ENCODE measurements around the gene CD200. TPM values are rescaled to one million over a fixed set of nuclear protein-coding genes. Genes with fewer than 3 reads are reported as not detected.
A peak's percentile ranks its signal among the peaks of the same experiment; 100 is the strongest.

The CD200 gene
- total and polyA plus RNA-seq, 2 experiments from 2014 or later: 51.9 to 65.0 TPM

DNA sequence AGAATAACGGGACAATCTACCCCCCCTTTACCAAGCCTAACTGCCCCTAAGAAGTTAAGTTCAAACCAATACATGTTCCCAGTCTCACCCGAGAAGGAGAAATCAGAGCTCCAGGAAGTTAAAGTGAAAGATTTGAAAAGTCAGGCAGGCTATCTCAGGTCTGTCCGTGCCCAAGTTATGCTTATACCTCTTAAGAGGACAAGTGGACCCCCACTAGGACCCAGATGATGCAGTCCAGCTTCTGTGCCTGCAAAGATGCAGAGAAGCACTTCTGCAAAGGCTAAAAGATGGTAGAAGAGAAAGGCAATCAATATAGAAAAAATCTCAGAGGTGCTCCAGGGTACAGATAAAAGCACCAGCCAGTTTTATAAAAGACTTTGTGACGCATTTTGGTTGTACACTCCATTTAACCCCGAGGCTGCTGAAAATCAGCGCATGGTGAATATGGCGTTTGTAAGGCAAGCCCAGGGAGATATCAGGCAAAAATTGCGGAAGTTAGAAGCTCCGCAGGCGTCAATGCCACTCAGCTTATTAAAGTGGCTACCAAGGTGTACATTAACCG lies 29.1 kb upstream of the CD200 start:
- no peaks in the 10 kb centered on the region for H3K36me3 ChIP-seq (ENCODE audit: insufficient read depth)
- peak overlapping the region; percentile 96 for H3K27ac ChIP-seq (ENCODE audit: low read depth)
- H3K36me3 Mint-ChIP-seq (ENCODE audit: low read depth): peaks cover 7% of the 10 kb centered on the region; the same call in 2 of the 3 replicates
- peaks cover 37% of the 10 kb centered on the region for H3K4me1 ChIP-seq (ENCODE audit: insufficient read depth)
- no peaks in the 10 kb centered on the region for H3K79me2 ChIP-seq (replicated peaks; ENCODE audit: insufficient read depth)
- peak; percentile 53 for DNase-seq (ENCODE audit: low spot score)
- no peaks in the 10 kb centered on the region for H4K20me1 ChIP-seq (replicated peaks; ENCODE audit: insufficient read depth)
- no peaks in the 10 kb centered on the region for H3K27me3 ChIP-seq (ENCODE audit: insufficient read depth)
- no peaks in the 10 kb centered on the region for H3K9me2 ChIP-seq (ENCODE audit: insufficient read depth)
- H3K4me3 Mint-ChIP-seq: no peak overlapping the region
- peaks cover 1% of the 10 kb centered on the region for H3K27me3 Mint-ChIP-seq (ENCODE audit: insufficient read depth, low read depth, poor library complexity)
- ATAC-seq: peak; percentile 43
- peaks cover 20% of the 10 kb centered on the region for H3K4me1 Mint-ChIP-seq
- no peak overlapping the region for H3K27ac Mint-ChIP-seq
- peaks cover 20% of the 10 kb centered on the region; the same call in 1 of the 2 replicates for H3F3A ChIP-seq (replicated peaks; ENCODE audit: low read depth)
- TF ChIP-seq ZNF114 (CRISPR knock-in tag; IDR thresholded peaks at IDR 0.05): no peak
- TF ChIP-seq CREB1 (CRISPR knock-in tag; IDR thresholded peaks at IDR 0.05; ENCODE audit: low read depth): 0 out of 2 replicates have a peak, but pooled peaks have one; percentile 20
- no peak overlapping the region for H2AFZ ChIP-seq
- H3K4me3 ChIP-seq: peak overlapping the region; percentile 43
- peaks cover 3% of the 10 kb centered on the region; the same call in 2 of the 3 replicates for H3K9me3 Mint-ChIP-seq
- H3K4me2 ChIP-seq: peak overlapping the region; percentile 76

DNA sequence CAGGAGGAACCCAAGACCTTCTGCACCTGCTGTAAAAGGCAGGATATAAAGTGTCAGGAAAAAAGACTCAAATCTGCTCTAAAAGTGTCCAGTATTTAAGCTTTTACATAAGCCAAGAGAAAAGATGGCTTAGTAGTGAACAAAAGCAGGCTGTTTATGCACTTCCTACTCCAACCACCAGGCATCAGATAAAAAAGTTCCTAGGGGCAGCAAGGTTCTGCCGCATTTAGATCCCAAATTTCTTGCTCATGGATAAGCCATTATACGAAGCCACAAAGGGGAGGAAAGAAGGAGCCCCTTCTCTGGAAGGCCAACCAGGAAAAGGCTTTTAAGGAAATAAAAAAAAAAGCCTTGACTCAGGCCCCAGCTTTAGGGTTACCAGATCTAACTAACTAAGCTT lies 28.3 kb upstream of the CD200 start:
- Mint-ChIP-seq H3K36me3 (ENCODE audit: low read depth) (peaks cover 7% of the 10 kb centered on the region; the same call in 2 of the 3 replicates), H3K27ac (no peak overlapping the region), H3K4me3 (no peak overlapping the region), H3K4me1 (peaks cover 20% of the 10 kb centered on the region), H3K9me3 (peaks cover 3% of the 10 kb centered on the region; the same call in 2 of the 3 replicates), H3K27me3 (ENCODE audit: insufficient read depth, low read depth, poor library complexity) (peaks cover 1% of the 10 kb centered on the region)
- Histone ChIP-seq H3K4me1 (ENCODE audit: insufficient read depth) (peaks cover 37% of the 10 kb centered on the region), H2AFZ (no peak overlapping the region), H3F3A (replicated peaks; ENCODE audit: low read depth) (peaks cover 20% of the 10 kb centered on the region; the same call in 1 of the 2 replicates), H3K4me3 (peak overlapping the region; percentile 43; the same call in 1 of the 2 replicates), H3K27ac (ENCODE audit: low read depth) (peak overlapping the region; percentile 96), H3K79me2 (replicated peaks; ENCODE audit: insufficient read depth) (no peaks in the 10 kb centered on the region), H3K9me2 (ENCODE audit: insufficient read depth) (no peaks in the 10 kb centered on the region), H3K4me2 (peak overlapping the region; percentile 76), H4K20me1 (replicated peaks; ENCODE audit: insufficient read depth) (no peaks in the 10 kb centered on the region), H3K36me3 (ENCODE audit: insufficient read depth) (no peaks in the 10 kb centered on the region), H3K27me3 (ENCODE audit: insufficient read depth) (no peaks in the 10 kb centered on the region)
- ATAC-seq (no peak), DNase-seq (ENCODE audit: low spot score) (peak; percentile 55)
- TF ChIP-seq CTCF (conservative IDR thresholded peaks at IDR 0.05; ENCODE audit: low read depth in 2 of 2): peak in 1 of 2 experiments; percentile 46; a peak in 2 of 4 replicates
- no peak for TF ChIP-seq NANOG (IDR thresholded peaks at IDR 0.05; ENCODE audit: borderline replicate concordance)
- TF ChIP-seq EZH2phosphoT487 (IDR thresholded peaks at IDR 0.05; ENCODE audit: unreplicated experiment): no peak
- no peak for TF ChIP-seq POLR2AphosphoS5 (IDR thresholded peaks at IDR 0.05; ENCODE audit: low read depth)
- no peak for TF ChIP-seq CREB1 (CRISPR knock-in tag; IDR thresholded peaks at IDR 0.05; ENCODE audit: low read depth)
- no peak for TF ChIP-seq STAT1 (IDR thresholded peaks at IDR 0.05; ENCODE audit: unreplicated experiment)

DNA sequence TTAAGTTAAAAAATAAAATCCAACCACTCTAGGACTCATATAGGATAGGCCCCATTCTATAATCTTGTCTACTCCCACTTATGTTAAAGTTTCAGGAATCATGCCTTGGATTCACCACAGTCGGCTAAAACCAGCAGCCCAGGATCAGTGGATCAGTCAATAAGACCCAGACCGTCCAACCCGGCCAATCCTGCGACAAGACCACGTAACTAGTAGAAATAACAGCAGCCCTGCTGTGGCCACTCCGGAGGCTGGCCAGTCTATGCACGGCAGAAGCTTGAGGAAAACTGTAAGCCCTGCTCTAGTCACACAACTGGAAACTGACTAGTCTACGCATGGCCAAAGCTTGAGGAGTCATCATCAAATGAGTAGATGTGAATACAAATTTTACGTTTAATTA lies 26.1 kb upstream of the CD200 start:
- H3K4me1 Mint-ChIP-seq: peaks cover 21% of the 10 kb centered on the region
- ATAC-seq: no peak
- H3K36me3 Mint-ChIP-seq (ENCODE audit: low read depth): no peaks in the 10 kb centered on the region; the same call in 2 of the 3 replicates
- Histone ChIP-seq H3K27ac (ENCODE audit: low read depth) (no peak overlapping the region), H3F3A (replicated peaks; ENCODE audit: low read depth) (peaks cover 19% of the 10 kb centered on the region; the same call in 1 of the 2 replicates), H3K4me1 (ENCODE audit: insufficient read depth) (peaks cover 32% of the 10 kb centered on the region), H3K36me3 (ENCODE audit: insufficient read depth) (no peaks in the 10 kb centered on the region), H3K4me3 (no peak overlapping the region), H2AFZ (no peak overlapping the region), H3K27me3 (ENCODE audit: insufficient read depth) (no peaks in the 10 kb centered on the region), H3K79me2 (replicated peaks; ENCODE audit: insufficient read depth) (no peaks in the 10 kb centered on the region), H3K9me2 (ENCODE audit: insufficient read depth) (no peaks in the 10 kb centered on the region), H3K4me2 (no peak overlapping the region), H4K20me1 (replicated peaks; ENCODE audit: insufficient read depth) (no peaks in the 10 kb centered on the region)
- no peak for DNase-seq (ENCODE audit: low spot score)
- H3K9me3 Mint-ChIP-seq: no peaks in the 10 kb centered on the region; the same call in 2 of the 3 replicates
- H3K4me3 Mint-ChIP-seq: no peak overlapping the region
- H3K27me3 Mint-ChIP-seq (ENCODE audit: insufficient read depth, low read depth, poor library complexity): peaks cover 1% of the 10 kb centered on the region
- H3K27ac Mint-ChIP-seq: 0 out of 2 replicates have a peak overlapping the region, but pooled peaks have one; percentile 37
- TF ChIP-seq POLR2AphosphoS5 (IDR thresholded peaks at IDR 0.05; ENCODE audit: low read depth) (no peak), NANOG (IDR thresholded peaks at IDR 0.05; ENCODE audit: borderline replicate concordance) (no peak), STAT1 (IDR thresholded peaks at IDR 0.05; ENCODE audit: unreplicated experiment) (no peak), JUNB (IDR thresholded peaks at IDR 0.05; ENCODE audit: unreplicated experiment) (no peak), ZNF114 (CRISPR knock-in tag; IDR thresholded peaks at IDR 0.05) (no peak), EZH2 (IDR thresholded peaks at IDR 0.05; ENCODE audit: low read depth, unreplicated experiment) (no peak), CREB1 (CRISPR knock-in tag; IDR thresholded peaks at IDR 0.05; ENCODE audit: low read depth) (no peak), ETS1 (IDR thresholded peaks at IDR 0.05) (no peak)
- TF ChIP-seq, protein P1, sequence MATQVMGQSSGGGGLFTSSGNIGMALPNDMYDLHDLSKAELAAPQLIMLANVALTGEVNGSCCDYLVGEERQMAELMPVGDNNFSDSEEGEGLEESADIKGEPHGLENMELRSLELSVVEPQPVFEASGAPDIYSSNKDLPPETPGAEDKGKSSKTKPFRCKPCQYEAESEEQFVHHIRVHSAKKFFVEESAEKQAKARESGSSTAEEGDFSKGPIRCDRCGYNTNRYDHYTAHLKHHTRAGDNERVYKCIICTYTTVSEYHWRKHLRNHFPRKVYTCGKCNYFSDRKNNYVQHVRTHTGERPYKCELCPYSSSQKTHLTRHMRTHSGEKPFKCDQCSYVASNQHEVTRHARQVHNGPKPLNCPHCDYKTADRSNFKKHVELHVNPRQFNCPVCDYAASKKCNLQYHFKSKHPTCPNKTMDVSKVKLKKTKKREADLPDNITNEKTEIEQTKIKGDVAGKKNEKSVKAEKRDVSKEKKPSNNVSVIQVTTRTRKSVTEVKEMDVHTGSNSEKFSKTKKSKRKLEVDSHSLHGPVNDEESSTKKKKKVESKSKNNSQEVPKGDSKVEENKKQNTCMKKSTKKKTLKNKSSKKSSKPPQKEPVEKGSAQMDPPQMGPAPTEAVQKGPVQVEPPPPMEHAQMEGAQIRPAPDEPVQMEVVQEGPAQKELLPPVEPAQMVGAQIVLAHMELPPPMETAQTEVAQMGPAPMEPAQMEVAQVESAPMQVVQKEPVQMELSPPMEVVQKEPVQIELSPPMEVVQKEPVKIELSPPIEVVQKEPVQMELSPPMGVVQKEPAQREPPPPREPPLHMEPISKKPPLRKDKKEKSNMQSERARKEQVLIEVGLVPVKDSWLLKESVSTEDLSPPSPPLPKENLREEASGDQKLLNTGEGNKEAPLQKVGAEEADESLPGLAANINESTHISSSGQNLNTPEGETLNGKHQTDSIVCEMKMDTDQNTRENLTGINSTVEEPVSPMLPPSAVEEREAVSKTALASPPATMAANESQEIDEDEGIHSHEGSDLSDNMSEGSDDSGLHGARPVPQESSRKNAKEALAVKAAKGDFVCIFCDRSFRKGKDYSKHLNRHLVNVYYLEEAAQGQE (IDR thresholded peaks at IDR 0.05; ENCODE audit: unreplicated experiment): no peak
